K562 (cell line): ENCODE data around the gene ACP1. TPM values are rescaled to one million over a fixed set of nuclear protein-coding genes. Genes with fewer than 3 reads are reported as not detected.

Experiments used
- ATAC-seq: fragments of 200-7000 bp; cut with Tn5 transposase; 3 replicates; pipeline ENCODE4 v1.9.1; 2020; ENCODE audit warnings: moderate library complexity
- BruUV-seq: library from RNA; stranded (reverse); fragments of 400-500 nt; replicated peaks from 2 replicates; lab custom pipeline; 2021; lab: Mats Ljungman, UMichigan
- CTCF ChIA-PET: fragments of 300-600 bp; formaldehyde crosslinking; extraction: SDS; loops from one replicate; lab custom pipeline; 2021; ENCODE audit warnings: low intra/inter-chr PET ratio; lab: Yijun Ruan, JAX
- POLR2A ChIA-PET: fragments of 300-600, 350-650 bp; sonication (Branson Sonifier 250); formaldehyde crosslinking; extraction: SDS; loops from one replicate; lab custom pipeline; 2021; ENCODE audit warnings: antibody characterized with exemption, inconsistent platforms; lab: Yijun Ruan, JAX
- DNase-seq, 4 experiments: peaks; one replicate each; pipeline versions ENCODE4 v3.0.0 to v3.0.0-alpha.2; 2011 to 2018; ENCODE audit warnings: low spot score in 3 of 4, mixed read lengths in 3 of 4; ENCODE audit errors: extremely low read depth in 1 of 4
- FAIRE-seq: peaks from 2 replicates; lab custom pipeline; 2011; peaks lifted over from hg19 to GRCh38; lab: Jason Lieb, UNC
- H2AFZ ChIP-seq: 2 replicates; pipeline ENCODE4 v1.6.0; 2011; ENCODE audit warnings: low read depth, low read length, control low read depth, inconsistent platforms
- H3K27ac ChIP-seq: fragments of 200-600 bp; 3 replicates; pipeline ENCODE4 v1.8.0; 2011; ENCODE audit warnings: low read depth, mild to moderate bottlenecking, control low read depth, inconsistent platforms, low read length, moderate library complexity, mixed read lengths; ENCODE audit errors: extremely low read depth
- H3K27me3 ChIP-seq, 2 experiments: fragments of 300-600 bp in 1 of 2; 2 replicates in 1 of 2; 3 replicates in 1 of 2; pipeline versions ENCODE4 v1.6.0 to v1.8.0; 2011; ENCODE audit warnings: inconsistent platforms in 2 of 2, low read length in 2 of 2, mild to moderate bottlenecking in 1 of 2, mixed read lengths in 1 of 2, moderate library complexity in 1 of 2; ENCODE audit not compliant: control insufficient read depth in 2 of 2, insufficient read depth in 2 of 2
- H3K36me3 ChIP-seq: fragments of 300-600 bp; 3 replicates; pipeline ENCODE4 v1.8.0; 2011; ENCODE audit warnings: mild to moderate bottlenecking, low read length, inconsistent platforms; ENCODE audit not compliant: control insufficient read depth, insufficient read depth
- H3K4me1 ChIP-seq, 2 experiments: fragments of 200-600 bp in 1 of 2; replicated peaks in 1 of 2; 2 replicates in 1 of 2; 3 replicates in 1 of 2; pipeline versions ENCODE4 v1.5.1 to v1.8.0; 2011; ENCODE audit warnings: inconsistent platforms in 2 of 2, low read length in 2 of 2, mild to moderate bottlenecking in 1 of 2, mixed read lengths in 1 of 2, moderate library complexity in 1 of 2; ENCODE audit not compliant: control insufficient read depth in 2 of 2, insufficient read depth in 2 of 2
- H3K4me2 ChIP-seq: 2 replicates; pipeline ENCODE4 v1.6.1; 2011; ENCODE audit warnings: low read length, control low read depth, inconsistent platforms, mixed read lengths; ENCODE audit not compliant: insufficient read depth
- H3K4me3 ChIP-seq: fragments of 200-600 bp; sonication (generic), shearing (Covaris generic); 2 replicates; pipeline ENCODE4 v1.5.1; 2016; ENCODE audit warnings: control low read depth, inconsistent platforms
- H3K79me2 ChIP-seq: fragments of 200-600 bp; 3 replicates; pipeline ENCODE4 v1.8.0; 2011; ENCODE audit warnings: low read length, inconsistent platforms; ENCODE audit not compliant: control insufficient read depth, insufficient read depth
- H3K9ac ChIP-seq, 2 experiments: 2 replicates each; pipeline versions ENCODE4 v1.6.0 to v1.6.1; 2011; ENCODE audit warnings: low read depth in 2 of 2, low read length in 2 of 2, control low read depth in 1 of 2, inconsistent platforms in 1 of 2, mild to moderate bottlenecking in 1 of 2, mixed read lengths in 1 of 2; ENCODE audit not compliant: insufficient read depth in 1 of 2
- H3K9me1 ChIP-seq: one replicate; pipeline ENCODE4 v1.6.0; 2011; ENCODE audit warnings: inconsistent platforms, mild to moderate bottlenecking, low read length, moderate library complexity; ENCODE audit not compliant: control insufficient read depth, insufficient read depth
- H3K9me3 ChIP-seq: replicated peaks from 2 replicates; pipeline ENCODE4 v1.5.1; 2011; ENCODE audit warnings: low read depth, low read length, inconsistent platforms; ENCODE audit not compliant: control insufficient read depth, insufficient read depth
- H4K20me1 ChIP-seq: replicated peaks from 2 replicates; pipeline ENCODE4 v1.6.1; 2011; ENCODE audit warnings: low read length, inconsistent platforms, mixed read lengths; ENCODE audit not compliant: control insufficient read depth, insufficient read depth
- KAT8 ChIP-seq: fragments of 450-650 bp; IDR thresholded peaks from 2 replicates; pipeline ENCODE4 v1.6.1; 2016; ENCODE audit warnings: low read depth, mild to moderate bottlenecking
- KDM2B ChIP-seq: fragments of 250-450 bp; sonication (Bioruptor Pico); IDR thresholded peaks from 2 replicates; pipeline ENCODE4 v1.8.0; 2021; ENCODE audit warnings: mild to moderate bottlenecking, moderate library complexity
- MED1 ChIP-seq: sonication (generic); formaldehyde crosslinking; IDR thresholded peaks from 2 replicates; pipeline ENCODE4 v1.8.1; 2023; ENCODE audit warnings: missing genetic modification reagents, borderline replicate concordance
- NKRF ChIP-seq: fragments of 450-650 bp; IDR thresholded peaks from 2 replicates; pipeline ENCODE4 v1.6.1; 2016; ENCODE audit warnings: borderline replicate concordance
- POU5F1 ChIP-seq: fragments of 150-350 bp; IDR thresholded peaks from 2 replicates; pipeline ENCODE4 v1.6.1; 2014; ENCODE audit warnings: borderline replicate concordance, low read length, low read depth, mild to moderate bottlenecking; ENCODE audit not compliant: partially characterized antibody
- PURB ChIP-seq: sonication (generic); formaldehyde crosslinking; IDR thresholded peaks from 2 replicates; pipeline ENCODE4 v1.9.0; 2021; ENCODE audit warnings: low read depth, mild to moderate bottlenecking, missing genetic modification reagents
- RBBP5 ChIP-seq: fragments of 200-600 bp; sonication (generic); IDR thresholded peaks from 2 replicates; pipeline ENCODE4 v1.6.1; 2012; ENCODE audit warnings: borderline replicate concordance, mild to moderate bottlenecking, low read length, control low read depth, inconsistent platforms; ENCODE audit not compliant: insufficient read depth, poor library complexity, severe bottlenecking
- RBM25 ChIP-seq: fragments of 200-400 bp; formaldehyde crosslinking; IDR thresholded peaks from 2 replicates; pipeline ENCODE4 v1.6.1; 2018; ENCODE audit warnings: low read length, low read depth, moderate library complexity; ENCODE audit not compliant: severe bottlenecking
- TCF7 ChIP-seq: sonication (generic); IDR thresholded peaks from 2 replicates; pipeline ENCODE4 v1.6.1; 2016; ENCODE audit warnings: antibody characterized with exemption, borderline replicate concordance
- YBX1 ChIP-seq: fragments of 450-650 bp; IDR thresholded peaks from 2 replicates; pipeline ENCODE4 v1.7.1; 2016; ENCODE audit warnings: mild to moderate bottlenecking
- ZNF197 ChIP-seq: fragments of 200-800 bp; sonication (Bioruptor generic); IDR thresholded peaks from 2 replicates; pipeline ENCODE4 v1.6.1; 2016; ENCODE audit warnings: low read depth, missing genetic modification characterization, missing compliant biosample characterization
- ZNF212 ChIP-seq: fragments of 450-650 bp; formaldehyde crosslinking; IDR thresholded peaks from 2 replicates; pipeline ENCODE4 v1.4.0; 2020; ENCODE audit warnings: mild to moderate bottlenecking
- ZNF280A ChIP-seq: fragments of 450-650 bp; IDR thresholded peaks from 2 replicates; pipeline ENCODE4 v1.6.1; 2018; ENCODE audit warnings: mild to moderate bottlenecking, low read depth; ENCODE audit not compliant: partially characterized antibody
- WGBS: fragments of 100-300 bp; shearing (Covaris generic); methylation state at CpG from one replicate; pipeline ENCODE4 v1.1.6; 2016; ENCODE audit warnings: low coverage, mixed read lengths; ENCODE audit not compliant: insufficient coverage; ENCODE audit errors: missing lambda C conversion rate; 5-methylcytosine and 5-hydroxymethylcytosine counted together
- in situ Hi-C: fragments of 300-500 bp; cut with MboI; formaldehyde crosslinking; loops from 4 replicates; pipeline ENCODE4 v1.15.0; 2018; ENCODE audit warnings: inconsistent platforms, mixed read lengths
- intact Hi-C: fragments of 100-400 bp; cut with micrococcal nuclease; formaldehyde crosslinking; loops from 2 replicates; pipeline ENCODE4 v1.14.2; 2022
- polyA plus RNA-seq, 8 experiments: library from polyadenylated mRNA; depleted of rRNA in 4 of 8; stranded (reverse) in 5 of 8; unstranded in 3 of 8; fragments of >200 nt; fragmentation: Nextera tagmentation in 2 of 8; fragmentation: Illumina TruSeq in 1 of 8; extraction: Ambion mirVana in 2 of 8; extraction: Trizol in 1 of 8; gene quantifications; 2 replicates each; pipeline versions ENCODE4 v1.2.1 to v1.2.3, GENCODE V29; 2011 to 2014; ENCODE audit warnings: inconsistent platforms in 1 of 8, missing spikeins in 1 of 8
- total RNA-seq, 7 experiments: library from RNA; depleted of rRNA in 6 of 7; stranded (reverse); fragments of >200 nt in 6 of 7; fragmentation: Illumina TruSeq in 2 of 7; extraction: Trizol in 2 of 7; gene quantifications; 2 replicates each; pipeline versions ENCODE4 v1.2.1 to v1.2.3, GENCODE V29; 2011 to 2021; ENCODE audit warnings: low replicate concordance in 1 of 7
- TF ChIP-seq, protein P1 (sequence below): sonication (generic); formaldehyde crosslinking; IDR thresholded peaks from 2 replicates; pipeline ENCODE4 v1.4.0; 2020; ENCODE audit warnings: mild to moderate bottlenecking, missing genetic modification reagents

ACP1 gene
- total and polyA plus RNA-seq, 9 of the 15 experiments (the other 6 are each of a cell fraction or from before 2014, with no cell fraction given): 139 to 493 (median 189) TPM

DNA sequence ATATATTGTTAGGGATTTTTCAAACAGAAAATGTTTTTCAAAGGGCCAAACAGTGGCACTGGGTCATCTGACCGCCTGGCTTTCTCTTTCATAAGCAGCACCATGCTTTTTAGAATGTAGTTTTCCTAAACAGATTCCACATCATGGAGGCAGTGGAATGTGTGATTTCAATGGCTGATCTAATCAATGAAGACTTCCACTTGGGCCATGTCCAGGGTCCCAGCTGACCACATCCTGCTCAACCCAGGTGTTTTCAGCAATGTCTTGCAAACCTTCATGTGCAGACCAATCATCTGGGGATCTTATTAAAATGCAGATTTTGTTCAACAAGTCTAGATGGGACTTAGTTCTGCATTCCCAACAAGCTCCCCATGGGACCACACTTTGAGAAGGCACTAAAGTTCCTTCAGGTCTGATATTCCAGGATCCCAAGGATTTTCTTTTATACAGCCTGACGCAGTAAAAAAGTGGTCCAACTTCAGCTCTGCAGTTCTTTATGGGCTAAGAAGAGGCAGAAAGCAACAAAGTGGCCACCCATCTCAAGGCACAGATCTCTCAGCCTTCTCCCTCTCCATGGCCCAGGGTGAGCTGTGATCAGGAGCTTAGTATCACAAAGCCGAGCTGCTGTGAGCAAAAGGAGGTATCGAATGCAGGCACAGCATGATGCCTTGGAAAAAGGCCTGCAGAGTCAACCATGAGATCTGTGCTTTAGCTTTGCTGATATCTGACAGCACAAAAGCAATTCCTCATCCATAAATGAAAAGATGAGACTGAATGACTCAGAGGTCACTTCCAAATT lies 19.4 kb downstream of the ACP1 start:
- ATAC-seq (no peak), DNase-seq (no peak), FAIRE-seq (no peak)
- intact Hi-C loops: no loop called here
- Histone ChIP-seq H3K27ac (no peak overlapping the region), H4K20me1 (no peaks in the 10 kb centered on the region), H3K36me3 (peaks cover 32% of the 10 kb centered on the region), H3K79me2 (no peaks in the 10 kb centered on the region), H3K9ac (no peak overlapping the region), H3K9me1 (no peaks in the 10 kb centered on the region), H3K4me1 (peaks cover 0 to 2% of the 10 kb centered on the region in 2 experiments; a peak in 2 of 5 replicates), H3K27me3 (no peaks in the 10 kb centered on the region), H3K4me2 (no peak overlapping the region), H3K9me3 (no peaks in the 10 kb centered on the region; the same call in 1 of the 2 replicates), H2AFZ (no peak overlapping the region), H3K4me3 (no peak overlapping the region)
- BruUV-seq: no TSS peak
- POLR2A ChIA-PET: interaction anchor here (0.6 to 2.3 kb wide), 2 partner anchors 10 to 56 kb away, joined by 3 to 7 read pairs; no protein-coding TSS in a partner anchor
- CTCF ChIA-PET: no interaction called here
- in situ Hi-C loops: no loop called here
- WGBS: 73% methylated on average over 4 of the region's 4 CpGs
- no peak for TF ChIP-seq RBM25
- TF ChIP-seq TCF7: no peak
- no peak for TF ChIP-seq YBX1
- no peak for TF ChIP-seq ZNF197 (CRISPR knock-in tag)
- TF ChIP-seq NKRF: no peak
- TF ChIP-seq ZNF280A: no peak
- no peak for TF ChIP-seq ZNF212 (CRISPR knock-in tag)
- TF ChIP-seq KDM2B (CRISPR knock-in tag): no peak
- TF ChIP-seq MED1 (CRISPR knock-in tag): no peak
- TF ChIP-seq PURB (CRISPR knock-in tag): no peak
- no peak for TF ChIP-seq KAT8
- TF ChIP-seq POU5F1: no peak
- TF ChIP-seq RBBP5: no peak
- TF ChIP-seq, protein P1, sequence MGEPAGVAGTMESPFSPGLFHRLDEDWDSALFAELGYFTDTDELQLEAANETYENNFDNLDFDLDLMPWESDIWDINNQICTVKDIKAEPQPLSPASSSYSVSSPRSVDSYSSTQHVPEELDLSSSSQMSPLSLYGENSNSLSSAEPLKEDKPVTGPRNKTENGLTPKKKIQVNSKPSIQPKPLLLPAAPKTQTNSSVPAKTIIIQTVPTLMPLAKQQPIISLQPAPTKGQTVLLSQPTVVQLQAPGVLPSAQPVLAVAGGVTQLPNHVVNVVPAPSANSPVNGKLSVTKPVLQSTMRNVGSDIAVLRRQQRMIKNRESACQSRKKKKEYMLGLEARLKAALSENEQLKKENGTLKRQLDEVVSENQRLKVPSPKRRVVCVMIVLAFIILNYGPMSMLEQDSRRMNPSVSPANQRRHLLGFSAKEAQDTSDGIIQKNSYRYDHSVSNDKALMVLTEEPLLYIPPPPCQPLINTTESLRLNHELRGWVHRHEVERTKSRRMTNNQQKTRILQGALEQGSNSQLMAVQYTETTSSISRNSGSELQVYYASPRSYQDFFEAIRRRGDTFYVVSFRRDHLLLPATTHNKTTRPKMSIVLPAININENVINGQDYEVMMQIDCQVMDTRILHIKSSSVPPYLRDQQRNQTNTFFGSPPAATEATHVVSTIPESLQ (CRISPR knock-in tag): no peak
